GM12878 (cell line): ENCODE data around the gene PSMB10. TPM values are rescaled to one million over a fixed set of nuclear protein-coding genes. Genes with fewer than 3 reads are reported as not detected.

Experiments
- ATF2 ChIP-seq: IDR thresholded peaks from 2 replicates; pipeline ENCODE4 v1.6.1; 2012; ENCODE audit warnings: low read length, inconsistent platforms
- ATF7 ChIP-seq: fragments of 450-650 bp; IDR thresholded peaks from 2 replicates; pipeline ENCODE4 v1.6.1; 2016; ENCODE audit warnings: low read depth, mild to moderate bottlenecking
- BMI1 ChIP-seq: fragments of 450-650 bp; IDR thresholded peaks from 2 replicates; pipeline ENCODE4 v1.6.1; 2016; ENCODE audit warnings: mild to moderate bottlenecking, moderate library complexity, borderline replicate concordance
- CBFB ChIP-seq: IDR thresholded peaks from 2 replicates; pipeline ENCODE4 v1.6.1; 2016; ENCODE audit warnings: antibody characterized with exemption, low read depth
- CBX3 ChIP-seq: fragments of 200-600 bp; sonication (generic); IDR thresholded peaks from 2 replicates; pipeline ENCODE4 v1.6.1; 2016; ENCODE audit warnings: low read depth, borderline replicate concordance
- EP300 ChIP-seq, 2 experiments: fragments of 150-350 bp in 1 of 2; IDR thresholded peaks; 2 replicates each; pipeline ENCODE4 v1.6.1; 2011 to 2012; ENCODE audit warnings: low read depth in 2 of 2, low read length in 2 of 2, borderline replicate concordance in 1 of 2, improper control_type of control experiment in 1 of 2, inconsistent platforms in 1 of 2; ENCODE audit not compliant: control insufficient read depth in 1 of 2
- FOS ChIP-seq: IDR thresholded peaks from 3 replicates; pipeline ENCODE4 v1.6.1; 2011; ENCODE audit warnings: borderline replicate concordance; ENCODE audit not compliant: insufficient read length; ENCODE audit errors: extremely low read depth
- FOXK2 ChIP-seq: fragments of 450-650 bp; IDR thresholded peaks from 2 replicates; pipeline ENCODE4 v1.6.1; 2017; ENCODE audit warnings: mild to moderate bottlenecking, moderate library complexity
- FOXM1 ChIP-seq: IDR thresholded peaks from 2 replicates; pipeline ENCODE4 v1.6.1; 2012; ENCODE audit warnings: low read depth, mild to moderate bottlenecking, inconsistent platforms, low read length, moderate library complexity
- IKZF2 ChIP-seq, 2 experiments: fragments of 450-650 bp; IDR thresholded peaks; 2 replicates each; pipeline ENCODE4 v1.6.1; 2017; ENCODE audit warnings: mild to moderate bottlenecking in 2 of 2, moderate library complexity in 2 of 2
- MYB ChIP-seq: fragments of 150-350 bp; IDR thresholded peaks from 2 replicates; pipeline ENCODE4 v1.6.1; 2014; ENCODE audit warnings: mild to moderate bottlenecking, low read depth, low read length, borderline replicate concordance
- NBN ChIP-seq: fragments of 450-650 bp; IDR thresholded peaks from 2 replicates; pipeline ENCODE4 v1.6.1; 2016
- YBX1 ChIP-seq: fragments of 450-650 bp; IDR thresholded peaks from 2 replicates; pipeline ENCODE4 v1.6.1; 2016; ENCODE audit warnings: antibody characterized with exemption
- ZNF274 ChIP-seq: IDR thresholded peaks from one replicate; pipeline ENCODE4 v1.8.0; 2011; ENCODE audit not compliant: insufficient read length, insufficient read depth
- polyA plus RNA-seq, 11 experiments: library from polyadenylated mRNA; depleted of rRNA in 4 of 11; unstranded in 6 of 11; stranded (reverse) in 5 of 11; fragments of >200 nt; fragmentation: Nextera tagmentation in 4 of 11; fragmentation: Illumina TruSeq in 1 of 11; extraction: Ambion mirVana in 4 of 11; extraction: Trizol in 1 of 11; gene quantifications; 1 replicate in 1 of 11; 2 replicates in 10 of 11; pipeline versions ENCODE4 v1.2.1 to v1.2.3, GENCODE V29; 2011 to 2016; ENCODE audit warnings: inconsistent platforms in 2 of 11, missing spikeins in 2 of 11, low read depth in 1 of 11
- total RNA-seq, 4 experiments: library from RNA; depleted of rRNA in 3 of 4; stranded (reverse); fragments of >200 nt in 3 of 4; fragmentation: Illumina TruSeq in 1 of 4; extraction: Trizol in 1 of 4; gene quantifications; 2 replicates each; pipeline versions ENCODE4 v1.2.1 to v1.2.3, GENCODE V29; 2013 to 2021
- TF ChIP-seq, protein P1 (sequence below): fragments of 450-650 bp; IDR thresholded peaks from 2 replicates; pipeline ENCODE4 v1.6.1; 2016; ENCODE audit warnings: mild to moderate bottlenecking
- TF ChIP-seq, protein P2 (sequence below): fragments of 150-350 bp; IDR thresholded peaks from 2 replicates; pipeline ENCODE4 v1.6.1; 2016; ENCODE audit warnings: low read depth, low read length
- TF ChIP-seq, protein P3 (sequence below): fragments of 450-650 bp; formaldehyde crosslinking; IDR thresholded peaks from 2 replicates; pipeline ENCODE4 v1.4.0; 2022; ENCODE audit warnings: mild to moderate bottlenecking, moderate library complexity

The PSMB10 gene
- total and polyA plus RNA-seq, 10 of the 15 experiments (the other 5 are each of a cell fraction or from before 2014, with no cell fraction given), result 24.1 to 308 (median 151) TPM

DNA sequence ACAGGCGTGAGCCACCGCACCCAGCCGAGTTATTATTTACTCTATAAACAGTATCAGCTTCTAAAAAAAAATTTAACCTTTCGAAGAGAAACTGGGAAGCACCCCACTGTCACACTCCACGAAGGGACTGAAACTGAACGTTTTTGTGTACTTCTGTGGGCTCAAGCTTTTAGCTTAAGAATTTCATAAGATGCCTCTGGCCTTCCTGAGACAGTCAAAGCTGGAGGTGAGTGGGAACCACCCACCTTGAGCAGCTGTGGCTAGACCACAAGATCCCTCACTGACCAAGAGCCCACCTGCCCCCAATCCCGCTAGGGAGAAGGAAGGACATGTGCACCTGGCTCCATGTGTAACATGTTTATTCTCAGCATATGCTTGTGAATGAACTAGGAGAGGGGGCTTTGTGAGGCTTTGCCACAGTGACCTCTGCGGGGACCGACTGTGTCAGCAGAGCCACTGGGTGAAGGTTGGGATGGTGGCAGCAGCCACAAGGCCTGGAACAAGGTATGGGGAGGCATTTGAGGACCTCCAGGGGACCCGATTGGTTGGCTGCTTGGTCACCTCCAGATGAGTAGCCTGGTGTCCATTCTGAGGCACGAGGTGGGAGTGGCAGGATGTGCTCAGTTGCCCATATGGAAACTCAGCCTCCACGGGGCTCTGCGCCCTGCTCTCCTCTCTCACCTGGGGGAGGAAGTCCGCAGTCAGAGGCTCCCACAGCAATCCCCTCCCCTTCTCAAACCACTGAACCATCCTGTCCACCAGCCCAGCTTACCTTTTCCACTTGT is 38.9 kb upstream of the PSMB10 start (continued):
- TF ChIP-seq FOXK2, result no peak
- TF ChIP-seq ZNF274, result no peak
- TF ChIP-seq, protein P1, sequence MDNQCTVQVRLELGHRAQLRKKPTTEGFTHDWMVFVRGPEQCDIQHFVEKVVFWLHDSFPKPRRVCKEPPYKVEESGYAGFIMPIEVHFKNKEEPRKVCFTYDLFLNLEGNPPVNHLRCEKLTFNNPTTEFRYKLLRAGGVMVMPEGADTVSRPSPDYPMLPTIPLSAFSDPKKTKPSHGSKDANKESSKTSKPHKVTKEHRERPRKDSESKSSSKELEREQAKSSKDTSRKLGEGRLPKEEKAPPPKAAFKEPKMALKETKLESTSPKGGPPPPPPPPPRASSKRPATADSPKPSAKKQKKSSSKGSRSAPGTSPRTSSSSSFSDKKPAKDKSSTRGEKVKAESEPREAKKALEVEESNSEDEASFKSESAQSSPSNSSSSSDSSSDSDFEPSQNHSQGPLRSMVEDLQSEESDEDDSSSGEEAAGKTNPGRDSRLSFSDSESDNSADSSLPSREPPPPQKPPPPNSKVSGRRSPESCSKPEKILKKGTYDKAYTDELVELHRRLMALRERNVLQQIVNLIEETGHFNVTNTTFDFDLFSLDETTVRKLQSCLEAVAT, result no peak
- no peak for TF ChIP-seq BMI1
- no peak for TF ChIP-seq FOS
- TF ChIP-seq CBFB, result peak; percentile 68; the same call in 1 of the 2 replicates
- TF ChIP-seq CBX3, result no peak
- no peak for TF ChIP-seq MYB
- TF ChIP-seq, protein P2, sequence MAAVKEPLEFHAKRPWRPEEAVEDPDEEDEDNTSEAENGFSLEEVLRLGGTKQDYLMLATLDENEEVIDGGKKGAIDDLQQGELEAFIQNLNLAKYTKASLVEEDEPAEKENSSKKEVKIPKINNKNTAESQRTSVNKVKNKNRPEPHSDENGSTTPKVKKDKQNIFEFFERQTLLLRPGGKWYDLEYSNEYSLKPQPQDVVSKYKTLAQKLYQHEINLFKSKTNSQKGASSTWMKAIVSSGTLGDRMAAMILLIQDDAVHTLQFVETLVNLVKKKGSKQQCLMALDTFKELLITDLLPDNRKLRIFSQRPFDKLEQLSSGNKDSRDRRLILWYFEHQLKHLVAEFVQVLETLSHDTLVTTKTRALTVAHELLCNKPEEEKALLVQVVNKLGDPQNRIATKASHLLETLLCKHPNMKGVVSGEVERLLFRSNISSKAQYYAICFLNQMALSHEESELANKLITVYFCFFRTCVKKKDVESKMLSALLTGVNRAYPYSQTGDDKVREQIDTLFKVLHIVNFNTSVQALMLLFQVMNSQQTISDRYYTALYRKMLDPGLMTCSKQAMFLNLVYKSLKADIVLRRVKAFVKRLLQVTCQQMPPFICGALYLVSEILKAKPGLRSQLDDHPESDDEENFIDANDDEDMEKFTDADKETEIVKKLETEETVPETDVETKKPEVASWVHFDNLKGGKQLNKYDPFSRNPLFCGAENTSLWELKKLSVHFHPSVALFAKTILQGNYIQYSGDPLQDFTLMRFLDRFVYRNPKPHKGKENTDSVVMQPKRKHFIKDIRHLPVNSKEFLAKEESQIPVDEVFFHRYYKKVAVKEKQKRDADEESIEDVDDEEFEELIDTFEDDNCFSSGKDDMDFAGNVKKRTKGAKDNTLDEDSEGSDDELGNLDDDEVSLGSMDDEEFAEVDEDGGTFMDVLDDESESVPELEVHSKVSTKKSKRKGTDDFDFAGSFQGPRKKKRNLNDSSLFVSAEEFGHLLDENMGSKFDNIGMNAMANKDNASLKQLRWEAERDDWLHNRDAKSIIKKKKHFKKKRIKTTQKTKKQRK, result no peak
- TF ChIP-seq ATF2, result no peak; the same call in 1 of the 2 replicates
- TF ChIP-seq, protein P3, sequence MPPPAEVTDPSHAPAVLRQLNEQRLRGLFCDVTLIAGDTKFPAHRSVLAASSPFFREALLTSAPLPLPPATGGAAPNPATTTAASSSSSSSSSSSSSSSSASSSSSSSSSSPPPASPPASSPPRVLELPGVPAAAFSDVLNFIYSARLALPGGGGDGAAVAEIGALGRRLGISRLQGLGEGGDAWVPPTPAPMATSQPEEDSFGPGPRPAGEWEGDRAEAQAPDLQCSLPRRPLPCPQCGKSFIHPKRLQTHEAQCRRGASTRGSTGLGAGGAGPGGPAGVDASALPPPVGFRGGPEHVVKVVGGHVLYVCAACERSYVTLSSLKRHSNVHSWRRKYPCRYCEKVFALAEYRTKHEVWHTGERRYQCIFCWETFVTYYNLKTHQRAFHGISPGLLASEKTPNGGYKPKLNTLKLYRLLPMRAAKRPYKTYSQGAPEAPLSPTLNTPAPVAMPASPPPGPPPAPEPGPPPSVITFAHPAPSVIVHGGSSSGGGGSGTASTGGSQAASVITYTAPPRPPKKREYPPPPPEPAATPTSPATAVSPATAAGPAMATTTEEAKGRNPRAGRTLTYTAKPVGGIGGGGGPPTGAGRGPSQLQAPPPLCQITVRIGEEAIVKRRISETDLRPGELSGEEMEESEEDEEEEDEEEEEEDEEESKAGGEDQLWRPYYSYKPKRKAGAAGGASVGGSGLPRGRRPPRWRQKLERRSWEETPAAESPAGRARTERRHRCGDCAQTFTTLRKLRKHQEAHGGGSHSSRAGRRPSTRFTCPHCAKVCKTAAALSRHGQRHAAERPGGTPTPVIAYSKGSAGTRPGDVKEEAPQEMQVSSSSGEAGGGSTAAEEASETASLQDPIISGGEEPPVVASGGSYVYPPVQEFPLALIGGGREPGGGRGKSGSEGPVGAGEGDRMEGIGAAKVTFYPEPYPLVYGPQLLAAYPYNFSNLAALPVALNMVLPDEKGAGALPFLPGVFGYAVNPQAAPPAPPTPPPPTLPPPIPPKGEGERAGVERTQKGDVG (CRISPR knock-in tag), result no peak
- TF ChIP-seq IKZF2 (IDR thresholded peaks at IDR 0.05), result peak; percentile 59 to 70; a peak in 2 of 4 replicates
- TF ChIP-seq NBN, result no peak
- no peak for TF ChIP-seq ATF7
- TF ChIP-seq YBX1, result no peak
- TF ChIP-seq FOXM1, result peak; percentile 75
- TF ChIP-seq EP300 (IDR thresholded peaks at IDR 0.05; ENCODE audit: borderline replicate concordance in 1 of 2, control insufficient read depth in 1 of 2, low read depth in 2 of 2, low read length in 2 of 2), result no peak
